Right lobe of liver (tissue), 4 donors: ENCODE results near the gene OPALIN.

Experiments
- POLR2A ChIP-seq: fragments of 450-650 bp; IDR thresholded peaks from one replicate; pipeline ENCODE4 v1.6.1; 2017; ENCODE audit warnings: antibody characterized with exemption, mild to moderate bottlenecking
- TF ChIP-seq, protein P1 (sequence below), 4 donors: fragments of 200-600 bp in 3 of 4; fragments of 450-650 bp in 1 of 4; IDR thresholded peaks; one replicate each; pipeline versions ENCODE4 v1.5.1 to v1.8.0; 2016 to 2022; ENCODE audit warnings: antibody characterized with exemption in 4 of 4, mild to moderate bottlenecking in 2 of 4
- donor health status: DM: no; HTN: no; CAD: no.
- donor health status: DM: no; HTN: no; CAD: no.
- donor health status: DM: no; HTN: yes; CAD: no.

DNA sequence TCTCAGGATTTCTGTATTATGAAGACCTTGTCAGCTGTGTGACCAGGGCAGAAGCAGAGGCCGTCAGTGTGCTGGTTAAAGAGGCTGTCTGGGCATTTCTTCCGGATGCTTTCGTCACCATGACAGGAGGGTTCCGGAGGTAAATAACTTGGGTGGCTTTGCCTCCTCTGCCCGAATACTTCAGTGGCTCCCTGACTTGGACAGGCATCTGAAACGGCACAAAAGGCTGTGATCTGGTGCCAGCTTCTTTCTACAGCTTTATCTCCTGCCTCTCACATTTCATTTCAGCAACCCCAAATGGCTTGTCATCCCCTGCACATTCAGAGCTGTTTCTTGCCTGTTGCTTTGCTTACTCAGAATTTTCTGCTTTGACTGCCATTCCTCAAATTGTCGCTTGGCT is 31.3 kb downstream of the OPALIN start:
- TF ChIP-seq, protein P1, sequence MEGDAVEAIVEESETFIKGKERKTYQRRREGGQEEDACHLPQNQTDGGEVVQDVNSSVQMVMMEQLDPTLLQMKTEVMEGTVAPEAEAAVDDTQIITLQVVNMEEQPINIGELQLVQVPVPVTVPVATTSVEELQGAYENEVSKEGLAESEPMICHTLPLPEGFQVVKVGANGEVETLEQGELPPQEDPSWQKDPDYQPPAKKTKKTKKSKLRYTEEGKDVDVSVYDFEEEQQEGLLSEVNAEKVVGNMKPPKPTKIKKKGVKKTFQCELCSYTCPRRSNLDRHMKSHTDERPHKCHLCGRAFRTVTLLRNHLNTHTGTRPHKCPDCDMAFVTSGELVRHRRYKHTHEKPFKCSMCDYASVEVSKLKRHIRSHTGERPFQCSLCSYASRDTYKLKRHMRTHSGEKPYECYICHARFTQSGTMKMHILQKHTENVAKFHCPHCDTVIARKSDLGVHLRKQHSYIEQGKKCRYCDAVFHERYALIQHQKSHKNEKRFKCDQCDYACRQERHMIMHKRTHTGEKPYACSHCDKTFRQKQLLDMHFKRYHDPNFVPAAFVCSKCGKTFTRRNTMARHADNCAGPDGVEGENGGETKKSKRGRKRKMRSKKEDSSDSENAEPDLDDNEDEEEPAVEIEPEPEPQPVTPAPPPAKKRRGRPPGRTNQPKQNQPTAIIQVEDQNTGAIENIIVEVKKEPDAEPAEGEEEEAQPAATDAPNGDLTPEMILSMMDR (IDR thresholded peaks at IDR 0.05), result no peak
- no peak for TF ChIP-seq POLR2A
